Neural progenitor cell (in vitro differentiated cells): ENCODE measurements around the gene KRT13.
A peak's percentile ranks its signal among the peaks of the same experiment; 100 is the strongest.

ENCODE experiments used
- CTCF ChIP-seq: fragments of 200-600 bp; sonication (generic); IDR thresholded peaks from 2 replicates; pipeline ENCODE4 v1.5.1; 2017; ENCODE audit warnings: antibody characterized with exemption, mild to moderate bottlenecking
- EZH2 ChIP-seq: fragments of 200-600 bp; sonication (generic); IDR thresholded peaks from 2 replicates; pipeline ENCODE4 v1.6.1; 2017; ENCODE audit warnings: antibody characterized with exemption, mild to moderate bottlenecking, moderate library complexity
- EZH2phosphoT487 ChIP-seq: fragments of 200-600 bp; sonication (generic); IDR thresholded peaks from 2 replicates; pipeline ENCODE4 v1.6.1; 2017; ENCODE audit warnings: antibody characterized with exemption

GRCh38 chr17:41496803-41497484 is 8.5 kb downstream of the KRT13 start:
- peak; percentile 59 for TF ChIP-seq CTCF
- no peak for TF ChIP-seq EZH2
- TF ChIP-seq EZH2phosphoT487 = no peak
